ENCODE results near the gene CYREN. TPM values are rescaled to one million over a fixed set of nuclear protein-coding genes. Genes with fewer than 3 reads are reported as not detected.

CYREN gene
- total and polyA plus RNA-seq, 9 donors, result 23.5 to 43.0 (median 31.7) TPM

DNA sequence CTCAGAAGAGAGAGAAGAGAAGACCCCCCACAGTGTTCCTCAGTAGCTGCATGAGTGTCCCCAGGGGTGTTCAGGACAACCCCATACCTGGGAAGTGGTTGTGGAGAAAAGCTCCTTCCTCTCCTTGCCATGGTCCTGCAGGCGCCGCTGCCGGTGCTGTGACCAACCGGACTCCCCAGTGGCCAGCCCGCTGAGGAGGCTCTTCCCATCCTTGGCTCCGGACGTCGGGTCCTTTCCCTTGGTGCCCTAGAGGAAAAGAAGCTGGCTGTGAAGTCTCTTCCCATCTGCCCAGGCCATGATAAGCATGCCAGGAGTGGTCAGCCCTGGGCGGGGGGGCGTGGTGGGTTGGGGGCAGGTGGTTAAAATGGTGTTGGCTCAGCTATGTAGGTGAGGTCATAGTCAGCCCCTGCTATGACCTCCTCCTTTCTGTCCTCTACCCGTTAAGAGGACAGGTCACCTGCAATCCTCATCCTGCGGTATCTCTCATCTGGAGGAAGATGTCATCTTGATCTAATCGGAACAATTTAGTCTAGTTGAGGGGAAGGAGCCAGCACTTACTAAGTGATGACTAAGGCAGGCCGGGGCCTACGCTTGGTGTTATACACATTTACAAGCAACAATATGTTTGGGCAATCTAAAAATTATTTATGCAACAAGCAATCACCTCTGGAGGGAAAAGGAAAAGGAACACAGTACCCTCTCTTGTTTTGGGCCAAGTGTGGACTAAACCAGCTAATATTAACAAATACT lies 27.6 kb upstream of the CYREN start:
- Histone ChIP-seq H3K4me1 (ENCODE audit: control insufficient read depth, insufficient read depth, low read length) (no peaks in the 10 kb centered on the region), H3K36me3 (ENCODE audit: control insufficient read depth, insufficient read depth, low read length) (peaks cover 67% of the 10 kb centered on the region), H3K9me3 (replicated peaks; ENCODE audit: control insufficient read depth, low read depth, low read length) (no peaks in the 10 kb centered on the region), H3K4me3 (ENCODE audit: low read length) (no peak overlapping the region), H3K27ac (ENCODE audit: low read length) (no peak overlapping the region), H3K27me3 (ENCODE audit: control insufficient read depth, insufficient read depth, low read length) (no peaks in the 10 kb centered on the region)
- 70% methylated on average over 4 of the region's 15 CpGs for WGBS (ENCODE audit: insufficient coverage)
- DNase-seq, result no peak

DNA sequence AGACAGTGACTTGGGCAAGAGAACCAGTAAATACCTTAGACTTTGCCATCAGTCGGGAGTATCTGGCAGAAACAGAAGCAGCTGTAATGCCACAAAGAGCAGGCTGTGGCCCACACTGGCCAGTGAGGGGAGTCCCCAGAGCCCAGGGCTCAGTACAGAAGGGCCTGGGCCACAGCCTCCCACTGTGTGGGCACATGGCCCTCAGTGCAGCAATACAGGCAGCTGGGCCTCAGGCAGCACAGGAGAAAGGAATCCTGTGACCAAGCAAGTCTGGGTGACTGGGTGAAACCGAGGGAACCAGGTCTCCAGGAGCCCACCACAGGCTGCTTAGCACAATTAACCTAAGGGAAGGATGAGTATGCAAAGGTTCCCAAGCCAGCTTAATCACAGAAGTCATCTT lies 26.8 kb upstream of the CYREN start:
- Histone ChIP-seq H3K4me3 (ENCODE audit: low read length) (no peak overlapping the region), H3K36me3 (ENCODE audit: control insufficient read depth, insufficient read depth, low read length) (peaks cover 68% of the 10 kb centered on the region), H3K27ac (ENCODE audit: low read length) (no peak overlapping the region), H3K27me3 (ENCODE audit: control insufficient read depth, insufficient read depth, low read length) (no peaks in the 10 kb centered on the region), H3K4me1 (ENCODE audit: control insufficient read depth, insufficient read depth, low read length) (no peaks in the 10 kb centered on the region), H3K9me3 (replicated peaks; ENCODE audit: control insufficient read depth, low read depth, low read length) (no peaks in the 10 kb centered on the region)
- no peak for DNase-seq
- WGBS (ENCODE audit: insufficient coverage), result 75% methylated on average over 2 of the region's 2 CpGs

DNA sequence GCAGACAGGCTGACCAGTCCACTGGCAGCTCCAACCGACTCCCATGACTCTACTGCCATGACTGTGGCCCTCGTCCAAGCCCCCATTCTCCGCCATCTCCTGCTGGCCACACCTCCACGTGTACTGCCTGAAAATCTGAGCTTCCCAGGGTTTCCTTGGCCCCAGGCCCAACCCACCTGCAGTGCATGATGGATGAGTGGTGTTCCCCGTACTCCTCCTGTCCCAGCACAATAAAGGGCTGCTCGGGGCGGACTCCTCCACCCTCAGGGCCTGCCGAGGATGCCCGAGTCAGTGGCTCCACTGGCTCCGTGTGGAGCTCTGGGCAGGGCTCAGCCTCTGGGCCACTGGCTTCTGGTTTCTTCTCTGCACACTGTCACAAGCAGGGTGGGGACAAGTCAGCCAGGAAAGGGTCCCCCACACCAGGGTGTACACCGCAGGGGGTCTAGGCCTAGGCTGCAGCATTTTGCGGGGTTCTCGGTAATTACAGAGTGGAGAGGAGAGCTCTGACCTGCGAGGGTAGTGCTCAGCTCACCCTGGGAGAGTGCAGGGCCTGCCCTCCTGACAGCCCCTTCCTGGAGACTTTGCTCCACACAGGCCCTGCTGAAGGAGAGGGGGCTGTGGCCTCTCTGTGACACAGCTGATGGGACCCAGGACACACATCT lies 25.6 kb upstream of the CYREN start:
- H3K9me3 ChIP-seq (replicated peaks; ENCODE audit: control insufficient read depth, low read depth, low read length), result no peaks in the 10 kb centered on the region
- WGBS (ENCODE audit: insufficient coverage), result 88% methylated on average over 11 of the region's 14 CpGs

DNA sequence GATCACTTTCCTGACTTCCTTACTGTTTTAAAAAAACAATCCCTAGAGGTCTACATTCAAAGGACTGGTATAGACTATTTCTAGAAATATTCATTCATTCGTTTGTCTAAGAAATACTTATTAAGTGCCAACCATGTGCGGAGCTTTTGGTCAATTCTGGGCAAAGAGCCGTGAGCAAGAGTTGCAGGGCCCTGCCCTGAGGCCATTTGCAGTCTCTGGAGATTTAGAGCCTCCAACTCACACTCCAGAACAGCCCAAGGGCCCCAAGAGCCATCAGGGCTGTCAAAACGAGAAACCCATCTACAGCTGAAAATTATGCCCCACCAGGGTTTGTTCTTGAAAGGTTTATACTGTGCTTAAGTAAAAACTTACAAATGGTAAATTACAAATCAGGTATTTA lies 24.6 kb upstream of the CYREN start:
- H3K27ac ChIP-seq (ENCODE audit: low read length), result no peak overlapping the region
- no peaks in the 10 kb centered on the region for H3K9me3 ChIP-seq (replicated peaks; ENCODE audit: control insufficient read depth, low read depth, low read length)
- no peak overlapping the region for H3K4me3 ChIP-seq (ENCODE audit: low read length)
- WGBS (ENCODE audit: insufficient coverage), result 100% methylated on average over 2 of the region's 4 CpGs
- DNase-seq, result no peak
- H3K36me3 ChIP-seq (ENCODE audit: control insufficient read depth, insufficient read depth, low read length), result peaks cover 60% of the 10 kb centered on the region
- no peaks in the 10 kb centered on the region for H3K27me3 ChIP-seq (ENCODE audit: control insufficient read depth, insufficient read depth, low read length)
- H3K4me1 ChIP-seq (ENCODE audit: control insufficient read depth, insufficient read depth, low read length), result no peaks in the 10 kb centered on the region

More for the DNA sequence above, 25.6 kb upstream of the CYREN start:
- no peak overlapping the region for H3K27ac ChIP-seq (ENCODE audit: low read length)
- H3K4me3 ChIP-seq (ENCODE audit: low read length), result no peak overlapping the region
- H3K4me1 ChIP-seq (ENCODE audit: control insufficient read depth, insufficient read depth, low read length), result no peaks in the 10 kb centered on the region
- peaks cover 66% of the 10 kb centered on the region for H3K36me3 ChIP-seq (ENCODE audit: control insufficient read depth, insufficient read depth, low read length)
- no peaks in the 10 kb centered on the region for H3K27me3 ChIP-seq (ENCODE audit: control insufficient read depth, insufficient read depth, low read length)
- DNase-seq, result no peak

DNA sequence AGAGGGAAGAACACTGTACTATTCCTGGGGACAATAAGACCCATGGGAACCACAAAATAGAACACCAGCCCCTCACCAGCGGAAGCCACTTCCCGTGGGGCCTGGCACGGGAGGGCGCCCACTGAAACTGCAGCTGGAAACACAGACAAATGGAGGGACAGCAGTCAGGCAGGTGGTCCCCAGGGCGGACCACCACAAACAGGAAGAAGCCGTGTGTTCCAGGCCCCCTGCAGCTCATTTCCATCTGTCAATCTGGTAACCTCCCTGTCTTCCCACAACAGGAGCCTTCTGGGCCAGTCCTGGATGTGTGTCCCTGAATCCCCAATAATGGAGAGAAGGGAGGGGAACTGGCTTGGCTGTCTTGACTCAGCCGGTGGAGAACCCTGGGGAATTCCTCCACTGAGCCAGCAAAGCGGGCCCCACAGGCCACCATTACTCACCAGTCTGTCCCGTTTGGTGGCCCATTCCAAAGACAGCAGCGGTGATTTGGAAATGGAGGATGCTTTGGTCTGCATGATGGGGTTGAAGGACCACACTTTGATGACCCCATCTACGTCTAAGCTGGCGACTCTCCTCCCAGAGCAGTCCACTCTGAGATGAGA lies 24.1 kb upstream of the CYREN start:
- WGBS (ENCODE audit: insufficient coverage), result 83% methylated on average over 4 of the region's 12 CpGs

DNA sequence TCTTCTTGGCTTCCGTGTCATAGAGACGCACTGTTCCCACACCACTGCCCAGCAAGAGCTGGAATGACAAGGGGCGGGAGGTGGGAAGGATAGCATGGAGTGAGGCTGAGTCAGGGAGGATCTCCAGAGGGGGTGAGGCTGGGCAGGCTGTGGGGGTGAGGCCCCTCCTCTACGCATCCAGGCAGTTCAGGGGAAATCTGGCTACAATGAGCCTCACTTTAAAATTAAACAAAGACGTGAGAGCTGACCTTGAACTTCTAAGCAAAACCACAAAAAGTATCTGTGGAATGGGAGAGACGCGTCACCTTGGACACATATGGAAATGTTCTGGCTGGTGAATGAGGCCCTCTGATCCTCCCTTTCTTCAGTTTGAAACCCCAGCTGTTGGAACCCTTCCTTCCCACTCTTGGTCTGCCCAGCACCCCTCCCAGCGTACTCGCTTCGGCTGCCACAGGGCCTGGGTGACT lies 23.1 kb upstream of the CYREN start:
- 93% methylated on average over 3 of the region's 10 CpGs for WGBS (ENCODE audit: insufficient coverage)
- H3K9me3 ChIP-seq (replicated peaks; ENCODE audit: control insufficient read depth, low read depth, low read length), result no peaks in the 10 kb centered on the region
- DNase-seq, result no peak

More for the DNA sequence above, 24.1 kb upstream of the CYREN start:
- DNase-seq, result no peak
- H3K4me1 ChIP-seq (ENCODE audit: control insufficient read depth, insufficient read depth, low read length), result no peaks in the 10 kb centered on the region
- H3K9me3 ChIP-seq (replicated peaks; ENCODE audit: control insufficient read depth, low read depth, low read length), result no peaks in the 10 kb centered on the region
- no peak overlapping the region for H3K4me3 ChIP-seq (ENCODE audit: low read length)
- no peak overlapping the region for H3K27ac ChIP-seq (ENCODE audit: low read length)
- H3K27me3 ChIP-seq (ENCODE audit: control insufficient read depth, insufficient read depth, low read length), result no peaks in the 10 kb centered on the region
- peaks cover 57% of the 10 kb centered on the region for H3K36me3 ChIP-seq (ENCODE audit: control insufficient read depth, insufficient read depth, low read length)

DNA sequence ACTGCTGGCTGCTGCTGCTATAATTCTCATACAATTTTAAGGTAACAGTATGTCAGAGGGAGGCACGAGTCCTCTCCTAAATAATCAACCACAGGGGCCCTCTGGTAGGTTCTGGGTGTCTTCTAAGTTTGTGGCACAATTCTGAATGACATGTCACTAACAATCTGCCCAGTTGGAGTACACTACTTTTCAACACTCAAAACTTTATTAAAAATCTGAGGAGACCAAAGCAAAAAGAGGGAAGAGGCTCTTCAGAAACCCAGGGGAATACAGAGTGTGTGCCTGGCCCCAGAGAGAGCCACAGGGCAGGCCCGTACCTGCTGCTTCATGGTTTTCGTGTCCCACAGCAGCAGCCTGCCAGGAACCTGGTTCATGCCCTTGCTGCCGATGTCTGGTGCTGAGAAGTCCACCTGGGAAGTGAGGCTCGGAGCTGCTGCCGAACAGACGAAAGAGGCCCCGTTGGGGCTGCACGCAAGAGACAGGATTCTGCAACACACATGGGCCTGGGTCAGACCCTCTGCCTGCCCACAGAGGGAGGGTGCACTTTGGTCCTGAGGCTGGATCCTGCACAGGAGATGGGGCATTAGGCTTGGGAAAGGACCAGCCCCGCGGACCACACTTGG lies 22.5 kb upstream of the CYREN start:
- Histone ChIP-seq H3K27me3 (ENCODE audit: control insufficient read depth, insufficient read depth, low read length) (no peaks in the 10 kb centered on the region), H3K27ac (ENCODE audit: low read length) (no peak overlapping the region), H3K4me3 (ENCODE audit: low read length) (no peak overlapping the region), H3K4me1 (ENCODE audit: control insufficient read depth, insufficient read depth, low read length) (no peaks in the 10 kb centered on the region), H3K9me3 (replicated peaks; ENCODE audit: control insufficient read depth, low read depth, low read length) (no peaks in the 10 kb centered on the region), H3K36me3 (ENCODE audit: control insufficient read depth, insufficient read depth, low read length) (peaks cover 61% of the 10 kb centered on the region)
- no peak for DNase-seq
- 89% methylated on average over 10 of the region's 11 CpGs for WGBS (ENCODE audit: insufficient coverage)

More for the DNA sequence above, 23.1 kb upstream of the CYREN start:
- Histone ChIP-seq H3K27ac (ENCODE audit: low read length) (no peak overlapping the region), H3K27me3 (ENCODE audit: control insufficient read depth, insufficient read depth, low read length) (no peaks in the 10 kb centered on the region), H3K36me3 (ENCODE audit: control insufficient read depth, insufficient read depth, low read length) (peaks cover 58% of the 10 kb centered on the region), H3K4me3 (ENCODE audit: low read length) (no peak overlapping the region), H3K4me1 (ENCODE audit: control insufficient read depth, insufficient read depth, low read length) (no peaks in the 10 kb centered on the region)

DNA sequence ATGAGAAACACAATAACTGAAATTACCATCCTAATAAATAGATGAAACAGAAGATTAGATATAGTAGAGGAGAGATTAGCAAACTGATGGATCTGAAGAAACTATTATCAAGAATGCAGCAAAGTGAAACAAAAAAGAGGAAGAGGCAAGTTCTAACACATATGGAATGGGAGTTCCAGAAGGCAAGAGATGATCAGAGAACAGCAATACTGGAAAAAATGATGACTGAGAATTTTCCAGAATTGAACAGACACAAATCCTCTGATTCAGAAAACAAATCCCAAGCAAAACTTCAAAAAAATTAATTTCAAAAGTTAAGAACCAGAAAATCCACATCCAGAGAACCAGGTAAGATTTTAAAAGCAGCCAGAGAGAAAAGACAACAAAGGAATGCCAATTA lies 20.2 kb upstream of the CYREN start:
- no peaks in the 10 kb centered on the region for H3K27me3 ChIP-seq (ENCODE audit: control insufficient read depth, insufficient read depth, low read length)
- H3K27ac ChIP-seq (ENCODE audit: low read length), result no peak overlapping the region

DNA sequence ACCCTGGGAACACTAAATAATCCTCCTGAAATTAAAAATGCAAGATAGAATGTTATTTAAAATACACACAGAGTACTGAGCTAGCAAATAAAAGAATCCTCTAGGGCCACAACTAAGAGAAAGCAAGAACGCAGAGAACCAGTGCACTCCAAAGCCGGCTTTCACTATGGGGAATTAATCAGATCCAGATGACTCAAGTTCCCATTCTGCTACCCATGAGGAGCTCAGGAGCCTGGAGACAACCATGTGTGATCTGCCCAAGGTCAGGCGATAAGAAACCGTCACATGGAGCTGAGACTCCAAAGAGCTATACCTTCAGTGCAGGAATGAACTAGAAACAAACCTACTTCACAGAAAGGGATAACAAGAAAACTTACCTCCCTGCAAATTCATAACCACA lies 19.5 kb upstream of the CYREN start:
- no peak overlapping the region for H3K4me3 ChIP-seq (ENCODE audit: low read length)
- H3K36me3 ChIP-seq (ENCODE audit: control insufficient read depth, insufficient read depth, low read length), result peaks cover 66% of the 10 kb centered on the region
- H3K4me1 ChIP-seq (ENCODE audit: control insufficient read depth, insufficient read depth, low read length), result no peaks in the 10 kb centered on the region
- no peak overlapping the region for H3K27ac ChIP-seq (ENCODE audit: low read length)
- 14% methylated on average over 4 of the region's 4 CpGs for WGBS (ENCODE audit: insufficient coverage)
- no peaks in the 10 kb centered on the region for H3K9me3 ChIP-seq (replicated peaks; ENCODE audit: control insufficient read depth, low read depth, low read length)
- H3K27me3 ChIP-seq (ENCODE audit: control insufficient read depth, insufficient read depth, low read length), result no peaks in the 10 kb centered on the region
- DNase-seq, result no peak

More for the DNA sequence above, 20.2 kb upstream of the CYREN start:
- DNase-seq, result no peak
- H3K9me3 ChIP-seq (replicated peaks; ENCODE audit: control insufficient read depth, low read depth, low read length), result no peaks in the 10 kb centered on the region
- peaks cover 60% of the 10 kb centered on the region for H3K36me3 ChIP-seq (ENCODE audit: control insufficient read depth, insufficient read depth, low read length)
- H3K4me1 ChIP-seq (ENCODE audit: control insufficient read depth, insufficient read depth, low read length), result no peaks in the 10 kb centered on the region
- no peak overlapping the region for H3K4me3 ChIP-seq (ENCODE audit: low read length)

DNA sequence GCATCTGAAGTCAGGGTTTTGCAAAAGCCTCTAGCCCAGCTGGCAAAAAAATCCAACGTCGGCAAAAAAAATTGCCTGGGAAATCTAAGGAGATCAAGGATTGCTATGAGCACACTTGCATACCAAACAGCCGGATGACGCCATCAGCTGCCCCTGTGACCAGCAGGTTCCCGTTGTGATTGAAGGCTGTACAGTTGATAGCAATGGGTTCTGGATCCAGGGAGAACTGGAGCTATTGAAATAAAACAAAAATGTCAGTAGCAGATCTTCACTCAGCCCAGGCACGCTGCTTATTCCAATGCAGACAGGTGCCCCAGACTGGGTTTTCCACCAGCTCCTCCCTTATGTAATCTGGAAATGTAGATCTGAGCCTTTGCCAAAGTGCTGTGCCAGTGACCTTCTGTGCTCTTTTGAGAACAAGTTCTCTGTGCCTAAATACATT lies 18.7 kb upstream of the CYREN start:
- Histone ChIP-seq H3K9me3 (replicated peaks; ENCODE audit: control insufficient read depth, low read depth, low read length) (no peaks in the 10 kb centered on the region), H3K4me3 (ENCODE audit: low read length) (no peak overlapping the region), H3K36me3 (ENCODE audit: control insufficient read depth, insufficient read depth, low read length) (peaks cover 65% of the 10 kb centered on the region), H3K4me1 (ENCODE audit: control insufficient read depth, insufficient read depth, low read length) (no peaks in the 10 kb centered on the region), H3K27me3 (ENCODE audit: control insufficient read depth, insufficient read depth, low read length) (no peaks in the 10 kb centered on the region), H3K27ac (ENCODE audit: low read length) (no peak overlapping the region)
- WGBS (ENCODE audit: insufficient coverage), result 84% methylated on average over 5 of the region's 6 CpGs
- no peak for DNase-seq

Data from muscle of leg (tissue), 11 donors.